ENCODE results near the gene MYH16.
"Not testable (repeated sequence)": the region's sequence is repeated elsewhere in the genome, so short reads cannot be mapped to it uniquely, and the experiment has no call there.

MYH16 gene

DNA sequence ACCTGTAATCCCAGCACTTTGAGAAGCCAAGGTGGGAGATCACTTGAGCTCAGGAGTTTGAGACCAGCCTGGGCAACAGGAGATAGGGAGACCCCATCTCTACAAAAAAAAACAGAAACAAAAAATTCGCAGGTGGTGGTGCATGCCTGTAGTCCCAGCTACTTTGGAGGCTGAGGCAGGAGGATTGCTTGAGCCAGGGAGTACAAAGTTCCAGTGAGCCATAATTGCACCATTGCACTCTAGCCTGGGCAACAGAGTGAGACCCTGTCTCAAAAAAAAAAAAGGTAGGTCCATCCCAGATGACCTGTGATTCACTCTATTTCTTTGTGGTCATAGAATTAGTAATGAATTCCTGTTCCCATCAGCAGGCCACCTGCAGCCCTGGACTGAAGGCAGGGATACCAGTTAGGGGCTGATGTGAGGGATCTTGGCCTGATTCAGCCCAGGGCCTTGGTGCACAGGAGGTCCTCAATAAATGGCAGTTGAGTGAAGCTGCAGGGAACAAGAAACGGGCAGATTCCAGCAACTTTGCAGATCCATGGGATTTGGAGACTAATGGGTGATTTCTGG lies at the start of gene MYH16:
MYH16 (plus strand) TSS at position 364 of the 570 bp plus-strand sequence.
- no peak for DNase-seq

DNA sequence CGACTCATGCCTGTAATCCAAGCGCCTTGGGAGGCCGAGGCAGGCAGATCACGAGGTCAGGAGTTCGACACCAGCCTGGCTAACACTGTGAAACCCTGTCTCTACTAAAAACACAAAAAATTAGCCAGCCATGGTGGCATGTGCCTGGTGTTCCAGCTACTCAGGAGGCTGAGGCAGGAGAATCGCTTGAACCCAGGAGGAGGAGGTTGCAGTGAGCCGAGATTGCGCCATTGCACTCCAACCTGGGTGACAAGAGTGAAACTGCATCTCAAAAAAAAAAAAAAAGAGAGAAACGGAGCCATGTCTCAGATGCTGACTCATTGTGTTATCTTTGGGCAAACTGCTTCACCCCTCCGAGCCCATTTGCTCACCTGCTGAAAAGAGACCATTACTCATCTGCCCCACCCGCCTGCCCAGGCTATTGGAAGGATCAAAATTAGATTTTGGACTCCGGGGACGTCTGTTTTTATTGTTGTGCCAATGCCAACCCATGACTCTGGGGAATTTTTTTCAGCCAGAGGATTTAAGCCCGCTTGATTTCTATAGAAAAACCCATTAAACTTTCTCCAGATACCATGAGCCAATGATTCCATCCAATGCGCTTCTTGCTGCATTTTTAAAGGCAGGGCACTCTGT lies 48.3 kb upstream of the MYH16 start:
- DNase-seq = not testable (repeated sequence)

DNA sequence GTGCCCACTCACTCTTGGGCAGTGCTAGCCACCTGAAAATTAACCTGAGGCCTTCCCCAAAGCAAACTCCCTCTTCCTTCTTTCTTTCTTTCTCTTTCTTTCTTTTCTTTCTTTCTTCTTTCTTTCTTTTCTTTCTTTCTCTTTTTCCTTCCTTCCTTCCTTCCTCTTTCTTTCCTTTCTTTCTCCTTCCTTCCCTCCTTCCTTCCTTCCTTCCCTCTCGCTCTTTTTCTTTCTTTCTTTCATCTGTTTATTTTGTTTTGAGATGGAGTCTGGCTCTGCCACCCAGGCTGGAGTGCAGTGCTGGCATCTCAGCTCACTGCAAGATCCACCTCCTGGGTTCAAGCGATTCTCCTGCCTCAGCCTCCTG lies 47.8 kb upstream of the MYH16 start:
- no peak for DNase-seq

GRCh38 chr7:99229234-99229633 lies 43.4 kb upstream of the MYH16 start:
- no peak for DNase-seq

GRCh38 chr7:99232082-99232770 lies 40.4 kb upstream of the MYH16 start:
- DNase-seq = no peak

- not testable (repeated sequence) for DNase-seq
Measured at GRCh38 chr7:99232955-99233354, 39.7 kb upstream of the MYH16 start.

- no peak for DNase-seq
Measured at GRCh38 chr7:99234185-99234584, 38.5 kb upstream of the MYH16 start.

DNA sequence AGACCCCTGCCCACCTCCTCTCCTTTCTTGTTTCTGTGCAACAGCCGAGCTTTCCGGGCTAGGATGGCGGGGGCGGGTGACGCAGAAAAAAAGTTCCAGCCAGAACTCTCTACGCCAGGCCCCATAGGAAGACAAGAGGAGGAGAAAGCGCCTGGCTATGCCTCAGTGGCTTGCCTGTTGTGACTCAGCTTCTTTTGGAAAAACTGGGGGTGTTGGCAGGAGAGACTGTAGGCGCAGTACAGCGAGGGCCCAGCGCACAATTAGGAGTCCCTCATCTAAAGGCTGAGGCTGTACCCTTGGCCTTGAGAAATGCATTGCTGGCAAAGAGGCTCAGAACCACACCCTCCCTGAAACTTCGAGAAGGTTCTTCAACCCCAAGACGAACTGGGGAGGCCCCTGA lies 36.7 kb upstream of the MYH16 start:
- DNase-seq = no peak

DNA sequence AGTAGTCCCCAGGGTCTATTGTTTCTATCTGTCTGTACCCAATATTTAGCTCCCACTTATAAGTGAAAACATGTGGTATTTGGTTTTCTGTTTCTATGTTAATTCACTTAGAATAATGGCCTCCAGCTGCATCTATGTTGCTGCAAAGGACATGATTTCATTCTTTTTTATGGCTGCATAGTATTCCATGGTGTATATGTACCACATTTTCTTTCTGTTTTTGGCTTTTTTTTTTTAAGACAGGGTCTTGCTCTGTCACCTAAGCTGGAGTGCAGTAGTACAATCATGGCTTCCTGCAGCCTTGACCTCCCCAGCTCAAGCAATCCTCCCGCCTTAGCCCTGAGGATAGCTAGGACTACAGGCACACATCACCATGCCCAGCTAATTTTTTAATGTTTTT lies 34.8 kb upstream of the MYH16 start:
- DNase-seq = not testable (repeated sequence)

DNA sequence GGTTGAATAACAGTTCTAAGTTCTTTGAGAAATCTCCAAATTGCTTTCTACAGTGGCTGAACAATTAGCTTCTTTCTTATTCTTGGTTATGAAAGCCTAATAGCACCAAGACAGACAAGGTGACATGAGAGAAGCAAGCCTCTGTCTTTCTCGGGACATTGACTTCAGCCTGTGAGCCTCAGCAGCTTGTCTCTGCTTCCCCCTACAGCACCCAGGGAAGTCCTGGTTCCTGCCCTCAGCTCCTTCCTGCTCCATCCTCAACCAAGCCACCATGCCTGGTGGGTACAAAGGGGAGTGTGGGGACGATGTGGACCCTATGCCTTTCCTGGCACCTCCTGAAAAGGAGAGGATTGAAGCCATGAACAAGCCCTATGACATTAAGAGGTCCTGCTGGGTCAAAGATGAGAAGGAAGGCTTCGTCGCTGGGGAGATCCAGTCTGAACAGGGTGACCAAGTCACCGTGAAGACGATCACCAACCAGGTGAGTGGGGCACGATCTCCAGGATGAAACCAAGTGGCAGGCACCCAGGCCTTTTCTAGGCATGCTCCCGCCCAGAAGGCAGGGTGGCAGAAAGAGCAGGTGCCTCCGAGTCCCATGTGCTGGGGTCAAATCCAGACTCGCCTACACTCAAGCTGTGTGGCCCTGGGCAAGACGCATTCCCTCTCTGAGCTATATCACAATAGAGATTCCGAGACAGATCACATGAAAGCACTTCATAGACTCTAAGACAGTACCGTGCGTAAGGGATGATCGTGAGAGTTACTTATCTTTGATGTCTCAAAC lies 33.9 kb upstream of the MYH16 start:
- DNase-seq = no peak

DNA sequence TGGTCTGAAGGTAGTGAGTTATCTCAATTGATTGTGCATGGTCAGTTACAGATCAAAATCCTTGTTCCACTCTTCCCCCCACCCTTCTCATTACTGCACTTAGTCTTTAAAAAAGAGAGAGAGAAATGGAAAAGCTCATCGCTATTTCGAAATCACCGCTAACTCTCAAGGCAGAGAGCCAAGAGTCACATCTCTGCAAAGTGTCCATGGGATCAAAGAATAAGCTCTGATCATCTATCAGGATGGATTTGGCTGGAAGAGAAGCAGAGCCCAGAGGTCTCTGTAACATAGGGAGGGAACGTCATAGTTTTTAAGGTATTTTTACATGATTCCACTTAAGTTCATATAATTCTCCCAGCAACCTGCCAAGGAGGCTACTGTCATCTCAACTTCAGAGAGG lies 30.0 kb upstream of the MYH16 start:
- DNase-seq = no peak

- DNase-seq = no peak
Measured at GRCh38 chr7:99243751-99244337, 28.8 kb upstream of the MYH16 start.

DNA sequence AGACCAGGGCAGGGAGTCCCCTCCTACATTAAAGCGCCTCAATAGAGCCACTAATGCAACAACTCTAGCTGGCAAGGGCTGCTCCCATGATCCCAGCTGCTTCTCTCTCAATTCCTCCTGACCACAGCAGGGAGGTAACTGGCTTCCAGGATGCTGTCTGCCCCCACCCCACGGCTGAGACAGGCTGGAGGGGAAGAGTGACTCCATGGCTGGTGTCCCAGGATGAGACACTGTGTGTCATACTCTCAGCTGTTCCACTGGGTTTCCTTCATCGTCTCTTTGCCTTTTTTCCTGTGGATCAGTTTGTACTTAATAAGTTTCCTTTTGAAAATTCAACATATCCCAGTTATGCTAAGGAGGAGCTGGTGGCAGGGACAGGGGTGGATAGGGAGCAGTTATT lies 27.7 kb upstream of the MYH16 start:
- DNase-seq = no peak

GRCh38 chr7:99248391-99249095 lies 24.1 kb upstream of the MYH16 start:
- DNase-seq = no peak

DNA sequence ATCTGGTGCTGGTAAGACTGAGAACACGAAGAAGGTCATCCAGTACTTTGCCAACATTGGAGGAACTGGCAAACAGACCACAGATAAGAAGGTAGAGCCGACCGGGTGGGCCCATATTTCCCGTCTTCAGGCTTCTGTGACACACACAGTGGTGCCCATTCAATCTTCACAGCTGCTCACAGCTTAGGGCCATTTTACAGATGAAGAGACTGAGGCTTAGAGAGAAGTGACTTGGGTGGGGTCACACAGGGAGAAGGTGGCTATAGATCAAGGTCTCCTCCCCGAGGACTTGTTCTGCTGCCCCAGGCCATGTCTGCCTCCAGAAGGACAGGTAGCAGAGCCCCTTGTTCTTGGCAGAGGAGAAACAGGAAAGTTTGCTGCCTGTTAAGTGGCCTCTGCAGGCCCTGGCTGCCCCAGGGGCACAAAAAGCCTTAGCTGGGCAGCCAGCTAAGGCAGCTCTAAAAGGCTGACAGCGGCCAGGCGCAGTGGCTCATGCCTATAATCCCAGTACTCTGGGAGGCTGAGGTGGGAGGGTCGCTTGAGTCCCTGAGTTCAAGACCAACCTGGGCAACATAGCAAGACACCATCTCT lies 22.6 kb upstream of the MYH16 start:
- DNase-seq = no peak

DNA sequence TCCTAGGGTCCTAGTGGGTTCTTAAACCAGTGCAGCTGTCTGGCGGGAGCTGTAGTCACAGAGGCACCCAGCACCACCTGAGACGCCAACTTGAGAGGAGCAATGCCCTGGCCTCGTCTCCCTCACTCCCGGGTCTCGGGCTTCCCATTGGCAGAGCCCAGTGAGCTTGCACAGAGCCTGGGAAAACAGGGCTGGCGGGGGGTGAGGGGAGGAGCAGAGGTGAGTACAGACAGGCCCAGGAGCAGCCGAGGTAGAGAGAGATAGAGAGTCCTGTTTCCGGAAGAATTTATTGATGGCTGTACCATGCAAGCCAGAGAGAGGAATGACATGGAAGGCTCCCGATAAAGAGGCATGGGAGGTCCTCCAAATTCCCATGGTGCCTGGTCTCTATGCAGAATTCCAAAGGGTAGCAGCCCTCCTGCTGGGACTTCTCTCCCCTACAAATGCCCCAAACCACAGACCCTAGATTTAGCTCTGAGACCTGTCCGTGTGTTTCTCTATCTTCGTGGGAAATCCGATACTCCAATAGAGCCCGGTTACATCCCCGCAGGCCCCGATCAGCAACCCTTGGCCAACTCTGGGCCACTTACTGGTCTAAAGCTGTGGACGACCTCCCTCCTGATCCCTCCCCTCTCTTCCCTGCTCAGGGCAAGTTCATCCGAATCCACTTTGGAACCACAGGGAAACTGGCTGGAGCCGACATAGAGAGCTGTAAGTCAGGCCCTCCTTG lies 20.3 kb upstream of the MYH16 start:
- DNase-seq = no peak

DNA sequence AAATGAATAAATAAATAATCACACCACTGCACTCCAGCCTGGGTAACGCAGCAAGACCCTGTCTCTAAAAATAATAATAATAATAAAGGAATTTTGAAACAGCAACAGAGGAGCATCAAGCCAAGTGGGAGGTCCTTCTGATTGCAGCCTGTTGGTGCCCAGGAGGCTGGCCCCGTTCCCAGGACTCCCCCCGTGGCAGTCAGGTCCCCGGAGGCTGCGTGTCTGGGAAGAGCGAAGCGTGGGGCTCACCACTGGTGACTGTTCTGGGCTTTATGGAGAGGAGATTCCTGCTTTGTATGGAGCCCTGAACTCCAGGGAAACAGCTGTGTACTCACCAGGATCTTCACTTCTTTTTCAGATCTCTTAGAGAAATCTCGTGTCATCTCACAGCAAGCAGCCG lies 19.3 kb upstream of the MYH16 start:
- DNase-seq = no peak

DNA sequence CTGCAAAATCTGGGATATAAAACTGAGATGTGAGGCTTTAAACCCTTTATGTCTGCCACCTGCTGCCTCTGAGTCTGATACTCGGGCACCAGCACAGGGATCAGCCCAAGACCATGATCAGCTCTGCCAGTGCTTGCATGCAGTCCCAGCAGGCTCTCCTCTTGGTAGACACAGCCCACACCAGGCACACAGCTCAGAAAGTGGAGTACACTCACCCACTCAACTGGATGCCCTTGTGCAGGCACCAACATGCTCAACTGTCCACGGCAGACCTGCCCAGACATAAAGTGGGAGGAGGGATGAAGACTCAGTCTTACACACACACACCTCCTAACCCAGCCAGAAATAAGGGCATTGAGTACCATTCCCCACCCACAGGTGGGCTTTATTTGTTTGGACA lies 18.2 kb upstream of the MYH16 start:
- DNase-seq = no peak

GRCh38 chr7:99255463-99255862 lies 17.2 kb upstream of the MYH16 start:
- DNase-seq = no peak

GRCh38 chr7:99257065-99257464 lies 15.6 kb upstream of the MYH16 start:
- DNase-seq = no peak

DNA sequence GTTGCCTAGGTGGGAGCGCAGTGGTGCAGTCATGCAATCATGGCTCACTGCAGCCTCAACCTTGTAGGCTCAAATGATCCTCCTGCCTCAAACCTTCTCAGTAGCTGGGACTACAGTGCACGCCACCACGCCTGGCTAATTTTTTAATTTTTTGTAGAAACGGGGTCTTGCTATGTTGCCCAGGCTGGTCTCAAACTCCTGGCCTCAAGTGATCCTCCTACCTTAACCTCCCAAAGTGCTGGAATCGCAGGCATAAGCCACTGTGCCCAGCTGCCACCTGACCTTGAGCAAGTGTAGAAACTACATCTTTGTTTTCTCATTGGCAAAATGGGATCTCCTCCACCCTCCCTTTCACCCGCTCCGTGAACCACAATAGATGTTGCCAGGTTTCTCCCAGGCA lies 15.0 kb upstream of the MYH16 start:
- no peak for DNase-seq

GRCh38 chr7:99258501-99258900 lies 14.1 kb upstream of the MYH16 start:
- no peak for DNase-seq

Data from NCI-H2171 (cell line).